Lower leg skin (tissue), 3 donors: ENCODE data around the gene AGBL1.

Experiments
- POLR2A ChIP-seq, 2 donors: fragments of 450-650 bp; IDR thresholded peaks; one replicate each; pipeline ENCODE4 v1.6.1; 2016 to 2017; ENCODE audit warnings: antibody characterized with exemption in 2 of 2, mild to moderate bottlenecking in 1 of 2, moderate library complexity in 1 of 2
- TF ChIP-seq, protein P1 (sequence below), 3 donors: fragments of 450-650 bp; IDR thresholded peaks; one replicate each; pipeline ENCODE4 v1.5.1; 2016; ENCODE audit warnings: antibody characterized with exemption in 3 of 3, mild to moderate bottlenecking in 3 of 3, moderate library complexity in 2 of 3

DNA sequence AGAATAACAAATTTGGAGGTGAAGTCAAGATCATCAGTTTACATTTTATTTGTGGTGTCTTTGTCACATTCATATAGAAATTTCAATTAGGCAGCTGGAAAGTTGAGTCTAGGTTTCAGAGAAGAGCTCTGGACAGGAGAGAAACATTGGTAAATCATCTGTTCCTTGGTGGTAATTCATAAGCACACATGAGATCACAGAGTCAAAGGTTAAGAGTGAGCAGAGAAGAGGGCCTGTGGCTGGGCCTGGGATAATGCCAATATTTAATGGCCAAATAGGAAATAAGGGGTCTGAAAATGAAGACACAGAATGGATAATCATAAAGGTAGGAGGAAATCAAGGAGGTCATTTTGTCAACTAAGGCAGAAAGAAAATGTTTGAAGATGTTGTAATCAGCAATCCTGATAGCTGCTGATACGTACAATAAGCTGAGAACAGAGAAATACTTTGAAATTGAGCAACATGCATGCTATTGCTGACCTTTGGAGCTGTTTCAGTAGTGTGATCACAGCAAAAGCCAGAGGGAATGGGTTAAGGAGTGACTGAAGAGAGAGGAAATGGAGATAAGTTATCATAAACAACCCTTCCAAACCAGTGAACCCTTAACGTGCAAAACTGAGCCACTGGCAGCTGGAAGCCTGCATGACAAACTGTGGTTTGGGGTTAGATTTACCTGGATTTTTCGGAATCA is 692.8 kb downstream of the AGBL1 start:
- TF ChIP-seq, protein P1, sequence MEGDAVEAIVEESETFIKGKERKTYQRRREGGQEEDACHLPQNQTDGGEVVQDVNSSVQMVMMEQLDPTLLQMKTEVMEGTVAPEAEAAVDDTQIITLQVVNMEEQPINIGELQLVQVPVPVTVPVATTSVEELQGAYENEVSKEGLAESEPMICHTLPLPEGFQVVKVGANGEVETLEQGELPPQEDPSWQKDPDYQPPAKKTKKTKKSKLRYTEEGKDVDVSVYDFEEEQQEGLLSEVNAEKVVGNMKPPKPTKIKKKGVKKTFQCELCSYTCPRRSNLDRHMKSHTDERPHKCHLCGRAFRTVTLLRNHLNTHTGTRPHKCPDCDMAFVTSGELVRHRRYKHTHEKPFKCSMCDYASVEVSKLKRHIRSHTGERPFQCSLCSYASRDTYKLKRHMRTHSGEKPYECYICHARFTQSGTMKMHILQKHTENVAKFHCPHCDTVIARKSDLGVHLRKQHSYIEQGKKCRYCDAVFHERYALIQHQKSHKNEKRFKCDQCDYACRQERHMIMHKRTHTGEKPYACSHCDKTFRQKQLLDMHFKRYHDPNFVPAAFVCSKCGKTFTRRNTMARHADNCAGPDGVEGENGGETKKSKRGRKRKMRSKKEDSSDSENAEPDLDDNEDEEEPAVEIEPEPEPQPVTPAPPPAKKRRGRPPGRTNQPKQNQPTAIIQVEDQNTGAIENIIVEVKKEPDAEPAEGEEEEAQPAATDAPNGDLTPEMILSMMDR (IDR thresholded peaks at IDR 0.05) = no peak
- no peak for TF ChIP-seq POLR2A (IDR thresholded peaks at IDR 0.05)
